ENCODE results near the gene PSTPIP1.

PSTPIP1 gene

GRCh38 chr15:77075528-77075927 lies 80.6 kb downstream of the PSTPIP1 start (continued):
- TF ChIP-seq CSRNP3 (CRISPR knock-in tag; IDR thresholded peaks at IDR 0.05): no peak
- no peak for TF ChIP-seq TOX (CRISPR knock-in tag; IDR thresholded peaks at IDR 0.05; ENCODE audit: borderline replicate concordance)
- TF ChIP-seq ZFP3 (CRISPR knock-in tag; IDR thresholded peaks at IDR 0.05): no peak
- no peak for TF ChIP-seq POU6F1 (CRISPR knock-in tag; IDR thresholded peaks at IDR 0.05; ENCODE audit: borderline replicate concordance, low read depth)
- no peak for TF ChIP-seq ISL1 (CRISPR knock-in tag; IDR thresholded peaks at IDR 0.05)
- no peak for TF ChIP-seq ZNF70 (CRISPR knock-in tag; IDR thresholded peaks at IDR 0.05)
- no peak for TF ChIP-seq RARB (CRISPR knock-in tag; IDR thresholded peaks at IDR 0.05)
- no peak for TF ChIP-seq ESRRG (CRISPR knock-in tag; IDR thresholded peaks at IDR 0.05)
- no peak for TF ChIP-seq ZNF565 (CRISPR knock-in tag; conservative IDR thresholded peaks at IDR 0.05; ENCODE audit: low read depth)

GRCh38 chr15:77076323-77076915 lies 81.5 kb downstream of the PSTPIP1 start:
- TF ChIP-seq ZNF70 (CRISPR knock-in tag; IDR thresholded peaks at IDR 0.05) (no peak), PATZ1 (CRISPR knock-in tag; IDR thresholded peaks at IDR 0.05; ENCODE audit: borderline replicate concordance) (no peak), ZFP3 (CRISPR knock-in tag; IDR thresholded peaks at IDR 0.05) (no peak), CREB5 (CRISPR knock-in tag; IDR thresholded peaks at IDR 0.05; ENCODE audit: low read depth) (no peak), ZC3H10 (CRISPR knock-in tag; IDR thresholded peaks at IDR 0.05) (no peak), RARB (CRISPR knock-in tag; IDR thresholded peaks at IDR 0.05) (no peak), CSDC2 (CRISPR knock-in tag; IDR thresholded peaks at IDR 0.05) (no peak), ZFP30 (CRISPR knock-in tag; IDR thresholded peaks at IDR 0.05) (no peak), POU6F1 (CRISPR knock-in tag; IDR thresholded peaks at IDR 0.05; ENCODE audit: borderline replicate concordance, low read depth) (no peak), TSHZ2 (CRISPR knock-in tag; IDR thresholded peaks at IDR 0.05) (no peak), TCF4 (CRISPR knock-in tag; IDR thresholded peaks at IDR 0.05; ENCODE audit: borderline replicate concordance) (no peak), OSR1 (CRISPR knock-in tag; IDR thresholded peaks at IDR 0.05) (no peak), ESRRG (CRISPR knock-in tag; IDR thresholded peaks at IDR 0.05) (no peak), ISL1 (CRISPR knock-in tag; IDR thresholded peaks at IDR 0.05) (no peak), SNAI2 (CRISPR knock-in tag; IDR thresholded peaks at IDR 0.05) (no peak), ZNF8 (CRISPR knock-in tag; IDR thresholded peaks at IDR 0.05) (no peak), TOX (CRISPR knock-in tag; IDR thresholded peaks at IDR 0.05; ENCODE audit: borderline replicate concordance) (no peak)
- no peak for ATAC-seq

Data from SK-N-SH treated with all-trans-retinoic acid at 6 μM for 48 hours (cell line).